ENCODE measurements around the gene DNAJC10. TPM values are rescaled to one million over a fixed set of nuclear protein-coding genes. Genes with fewer than 3 reads are reported as not detected.

The DNAJC10 gene
- total and polyA plus RNA-seq, 9 of the 15 experiments (the other 6 are each of a cell fraction or from before 2014, with no cell fraction given) = 9.8 to 77.7 (median 57.3) TPM

- TF ChIP-seq ZNF318 (IDR thresholded peaks at IDR 0.05; ENCODE audit: borderline replicate concordance in 1 of 2, low read depth in 1 of 2) (no peak), CBFA2T2 (conservative IDR thresholded peaks at IDR 0.05) (no peak), MAFK (IDR thresholded peaks at IDR 0.05; ENCODE audit: low read length) (peak; percentile 10; the same call in 1 of the 2 replicates), CUX1 (CRISPR knock-in tag; IDR thresholded peaks at IDR 0.05) (no peak), ZNF263 (CRISPR knock-in tag; IDR thresholded peaks at IDR 0.05; ENCODE audit: borderline replicate concordance) (no peak; the same call in 1 of the 2 replicates), RFX1 (IDR thresholded peaks at IDR 0.05) (peak; percentile 96)
- TF ChIP-seq, protein P1, sequence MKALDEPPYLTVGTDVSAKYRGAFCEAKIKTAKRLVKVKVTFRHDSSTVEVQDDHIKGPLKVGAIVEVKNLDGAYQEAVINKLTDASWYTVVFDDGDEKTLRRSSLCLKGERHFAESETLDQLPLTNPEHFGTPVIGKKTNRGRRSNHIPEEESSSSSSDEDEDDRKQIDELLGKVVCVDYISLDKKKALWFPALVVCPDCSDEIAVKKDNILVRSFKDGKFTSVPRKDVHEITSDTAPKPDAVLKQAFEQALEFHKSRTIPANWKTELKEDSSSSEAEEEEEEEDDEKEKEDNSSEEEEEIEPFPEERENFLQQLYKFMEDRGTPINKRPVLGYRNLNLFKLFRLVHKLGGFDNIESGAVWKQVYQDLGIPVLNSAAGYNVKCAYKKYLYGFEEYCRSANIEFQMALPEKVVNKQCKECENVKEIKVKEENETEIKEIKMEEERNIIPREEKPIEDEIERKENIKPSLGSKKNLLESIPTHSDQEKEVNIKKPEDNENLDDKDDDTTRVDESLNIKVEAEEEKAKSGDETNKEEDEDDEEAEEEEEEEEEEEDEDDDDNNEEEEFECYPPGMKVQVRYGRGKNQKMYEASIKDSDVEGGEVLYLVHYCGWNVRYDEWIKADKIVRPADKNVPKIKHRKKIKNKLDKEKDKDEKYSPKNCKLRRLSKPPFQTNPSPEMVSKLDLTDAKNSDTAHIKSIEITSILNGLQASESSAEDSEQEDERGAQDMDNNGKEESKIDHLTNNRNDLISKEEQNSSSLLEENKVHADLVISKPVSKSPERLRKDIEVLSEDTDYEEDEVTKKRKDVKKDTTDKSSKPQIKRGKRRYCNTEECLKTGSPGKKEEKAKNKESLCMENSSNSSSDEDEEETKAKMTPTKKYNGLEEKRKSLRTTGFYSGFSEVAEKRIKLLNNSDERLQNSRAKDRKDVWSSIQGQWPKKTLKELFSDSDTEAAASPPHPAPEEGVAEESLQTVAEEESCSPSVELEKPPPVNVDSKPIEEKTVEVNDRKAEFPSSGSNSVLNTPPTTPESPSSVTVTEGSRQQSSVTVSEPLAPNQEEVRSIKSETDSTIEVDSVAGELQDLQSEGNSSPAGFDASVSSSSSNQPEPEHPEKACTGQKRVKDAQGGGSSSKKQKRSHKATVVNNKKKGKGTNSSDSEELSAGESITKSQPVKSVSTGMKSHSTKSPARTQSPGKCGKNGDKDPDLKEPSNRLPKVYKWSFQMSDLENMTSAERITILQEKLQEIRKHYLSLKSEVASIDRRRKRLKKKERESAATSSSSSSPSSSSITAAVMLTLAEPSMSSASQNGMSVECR (CRISPR knock-in tag; IDR thresholded peaks at IDR 0.05) = peak; percentile 94; the same call in 1 of the 2 replicates
Observed at GRCh38 chr2:182715892-182716649, at the start of gene DNAJC10 (continued).
